Neutrophil (primary cell): ENCODE data around the gene NRG2.

Source experiments
- H3K27ac ChIP-seq: fragments of 200-600 bp; sonication (generic); 2 replicates; pipeline ENCODE4 v1.5.1; 2016; ENCODE audit warnings: mild to moderate bottlenecking, moderate library complexity
- H3K27me3 ChIP-seq: fragments of 200-600 bp; sonication (generic); 2 replicates; pipeline ENCODE4 v1.6.0; 2016; ENCODE audit warnings: mild to moderate bottlenecking
- H3K36me3 ChIP-seq: fragments of 200-600 bp; sonication (generic); 2 replicates; pipeline ENCODE4 v1.5.1; 2017
- H3K4me1 ChIP-seq, 2 experiments: fragments of 200-600 bp in 1 of 2; sonication (generic) in 1 of 2; 1 replicate in 1 of 2; 2 replicates in 1 of 2; pipeline versions ENCODE4 v1.5.1 to v1.6.1; 2013 to 2016; ENCODE audit warnings: low read depth in 1 of 2, low read length in 1 of 2, mild to moderate bottlenecking in 1 of 2, moderate library complexity in 1 of 2; ENCODE audit not compliant: control insufficient read depth in 1 of 2, insufficient read depth in 1 of 2
- H3K4me3 ChIP-seq, 2 experiments: fragments of 200-600 bp in 1 of 2; sonication (generic) in 1 of 2; 1 replicate in 1 of 2; 2 replicates in 1 of 2; pipeline ENCODE4 v1.5.1; 2013 to 2016; ENCODE audit warnings: low read depth in 1 of 2, low read length in 1 of 2, mild to moderate bottlenecking in 1 of 2, moderate library complexity in 1 of 2
- H3K9me3 ChIP-seq: fragments of 200-600 bp; sonication (generic); 2 replicates; pipeline ENCODE4 v1.5.1; 2016
- TF ChIP-seq, protein P1 (sequence below): fragments of 200-600 bp; sonication (generic); IDR thresholded peaks from 2 replicates; pipeline ENCODE4 v1.5.1; 2016; ENCODE audit warnings: antibody characterized with exemption

NRG2 gene

DNA sequence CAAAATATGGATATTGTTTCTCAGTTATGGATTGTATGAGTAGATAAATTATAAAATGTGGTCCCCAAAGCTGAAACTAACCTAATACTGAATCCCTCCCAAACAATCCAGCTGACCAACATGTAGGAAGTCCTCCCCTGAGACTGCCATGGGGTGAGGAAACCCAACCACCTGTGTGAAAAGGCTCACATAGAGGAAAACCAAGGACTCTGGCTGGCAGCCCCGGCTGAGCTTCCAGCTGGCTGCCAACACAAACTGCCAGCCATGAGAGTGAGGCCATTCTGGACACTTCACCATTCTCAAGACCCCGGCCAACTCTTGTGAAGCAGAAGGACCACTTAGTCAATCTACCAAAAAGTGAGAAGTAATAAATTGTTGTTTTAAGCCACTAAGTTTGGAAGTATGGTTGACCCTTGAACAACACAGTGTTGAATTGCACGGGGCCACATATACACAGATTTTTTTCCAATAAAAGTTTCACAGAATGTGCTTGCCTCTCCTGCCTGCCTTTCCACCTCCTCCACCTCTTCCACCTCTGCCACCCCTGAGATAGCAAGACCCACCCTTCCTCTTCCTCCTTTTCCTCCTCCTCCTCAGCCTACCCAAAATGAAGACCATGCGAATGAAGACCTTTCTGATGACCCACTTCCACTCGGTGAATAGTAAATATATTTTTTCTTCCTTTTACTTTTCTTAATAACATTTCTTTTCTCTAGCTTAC, 15.3 kb upstream of the NRG2 start:
- no peak overlapping the region for H3K4me3 ChIP-seq
- H3K27me3 ChIP-seq, result peaks cover 98% of the 10 kb centered on the region
- H3K36me3 ChIP-seq, result no peaks in the 10 kb centered on the region
- no peaks in the 10 kb centered on the region for H3K4me1 ChIP-seq
- TF ChIP-seq, protein P1, sequence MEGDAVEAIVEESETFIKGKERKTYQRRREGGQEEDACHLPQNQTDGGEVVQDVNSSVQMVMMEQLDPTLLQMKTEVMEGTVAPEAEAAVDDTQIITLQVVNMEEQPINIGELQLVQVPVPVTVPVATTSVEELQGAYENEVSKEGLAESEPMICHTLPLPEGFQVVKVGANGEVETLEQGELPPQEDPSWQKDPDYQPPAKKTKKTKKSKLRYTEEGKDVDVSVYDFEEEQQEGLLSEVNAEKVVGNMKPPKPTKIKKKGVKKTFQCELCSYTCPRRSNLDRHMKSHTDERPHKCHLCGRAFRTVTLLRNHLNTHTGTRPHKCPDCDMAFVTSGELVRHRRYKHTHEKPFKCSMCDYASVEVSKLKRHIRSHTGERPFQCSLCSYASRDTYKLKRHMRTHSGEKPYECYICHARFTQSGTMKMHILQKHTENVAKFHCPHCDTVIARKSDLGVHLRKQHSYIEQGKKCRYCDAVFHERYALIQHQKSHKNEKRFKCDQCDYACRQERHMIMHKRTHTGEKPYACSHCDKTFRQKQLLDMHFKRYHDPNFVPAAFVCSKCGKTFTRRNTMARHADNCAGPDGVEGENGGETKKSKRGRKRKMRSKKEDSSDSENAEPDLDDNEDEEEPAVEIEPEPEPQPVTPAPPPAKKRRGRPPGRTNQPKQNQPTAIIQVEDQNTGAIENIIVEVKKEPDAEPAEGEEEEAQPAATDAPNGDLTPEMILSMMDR, result no peak
- H3K27ac ChIP-seq, result no peak overlapping the region
- no peaks in the 10 kb centered on the region for H3K9me3 ChIP-seq

DNA sequence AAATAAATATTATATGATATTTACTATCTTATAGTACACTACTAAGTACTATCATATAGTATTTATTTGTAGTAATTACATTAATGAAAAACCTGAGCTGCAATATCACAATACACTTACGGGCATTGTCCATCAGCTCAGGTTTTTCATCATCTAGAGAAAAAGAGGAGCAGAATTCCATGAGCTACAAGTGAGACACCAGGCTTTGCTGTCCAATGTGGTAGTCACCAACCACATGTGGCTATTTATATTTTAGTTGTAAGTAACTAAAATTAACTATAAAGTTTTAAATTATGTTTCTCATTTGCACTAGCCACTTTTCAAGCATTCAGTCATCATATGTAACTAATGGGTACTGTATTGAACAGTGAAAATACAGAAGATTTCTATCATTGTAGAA, 13.8 kb upstream of the NRG2 start:
- Histone ChIP-seq H3K4me1 (no peaks in the 10 kb centered on the region), H3K27ac (no peak overlapping the region), H3K4me3 (no peak overlapping the region), H3K27me3 (peaks cover 98% of the 10 kb centered on the region), H3K9me3 (no peaks in the 10 kb centered on the region), H3K36me3 (no peaks in the 10 kb centered on the region)
- TF ChIP-seq, protein P1, result no peak

DNA sequence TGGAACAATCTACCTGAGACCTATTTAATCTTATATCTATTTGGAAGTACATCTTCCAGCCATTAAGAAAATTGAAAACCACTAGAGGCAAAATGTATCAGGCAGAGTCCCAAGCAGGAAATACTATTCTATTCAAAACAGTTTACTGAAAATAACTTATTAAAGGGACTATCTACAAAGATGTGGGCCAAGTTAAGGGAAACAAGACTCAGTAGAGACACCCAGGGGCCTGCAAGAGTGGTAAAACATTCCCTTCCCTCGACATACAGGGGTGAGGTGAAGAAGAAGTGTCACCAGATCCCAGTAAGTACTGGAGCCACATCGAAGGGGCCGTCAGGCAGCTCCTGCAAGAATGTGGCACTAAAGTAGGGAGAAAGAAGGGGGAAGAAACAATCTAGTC, 12.1 kb upstream of the NRG2 start:
- Histone ChIP-seq H3K36me3 (no peaks in the 10 kb centered on the region), H3K9me3 (no peaks in the 10 kb centered on the region), H3K4me1 (no peaks in the 10 kb centered on the region), H3K27me3 (peaks cover 99% of the 10 kb centered on the region), H3K27ac (no peak overlapping the region), H3K4me3 (no peak overlapping the region)
- TF ChIP-seq, protein P1, result no peak

DNA sequence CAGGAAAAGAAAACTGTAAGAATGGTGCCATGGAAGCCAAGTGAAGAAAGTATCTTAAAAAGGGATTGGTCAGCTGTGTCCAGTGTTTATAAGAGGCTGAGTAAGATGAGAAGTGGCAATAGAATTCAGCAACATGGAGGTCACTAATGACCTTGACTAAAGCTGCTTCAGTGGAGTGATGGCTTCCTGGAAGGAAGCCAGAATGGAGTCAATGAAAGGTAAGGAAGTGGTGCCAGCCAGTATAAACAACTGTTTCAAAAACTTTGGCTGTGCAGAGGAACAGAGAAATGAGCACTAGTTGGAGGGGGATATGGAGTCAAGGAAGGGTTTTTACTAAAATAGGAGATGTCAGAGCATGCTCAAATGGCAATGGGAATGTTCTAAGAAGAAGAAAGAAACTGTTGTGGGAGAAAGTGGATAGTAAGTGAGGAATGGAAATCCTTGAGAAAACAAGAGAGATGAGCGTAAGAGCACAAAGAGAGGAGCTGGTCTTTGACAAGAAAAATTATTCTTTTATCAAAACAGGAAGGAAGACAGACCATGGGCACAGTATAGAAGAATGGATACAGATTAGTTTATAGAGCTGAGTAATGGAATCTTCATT, 11.1 kb upstream of the NRG2 start:
- H3K9me3 ChIP-seq, result no peaks in the 10 kb centered on the region

DNA sequence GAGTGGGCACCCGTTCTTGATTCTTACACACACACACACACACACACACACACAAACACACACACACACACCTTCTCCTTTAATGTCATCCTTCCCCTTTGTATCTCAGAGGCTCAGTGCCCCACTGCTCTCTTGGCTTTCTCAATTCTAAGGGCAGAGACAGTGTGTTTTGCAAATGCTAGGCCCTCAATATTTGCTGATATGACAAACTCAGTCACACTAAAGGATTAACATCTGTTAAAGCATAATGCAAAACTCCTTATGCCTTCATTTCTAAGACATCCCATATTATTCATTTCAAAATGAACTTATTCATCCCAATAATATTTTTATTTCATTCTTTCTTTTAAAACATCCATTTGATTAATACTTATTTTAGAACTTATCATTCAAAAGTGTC, 8.9 kb upstream of the NRG2 start:
- H3K27ac ChIP-seq, result no peak overlapping the region
- no peaks in the 10 kb centered on the region for H3K9me3 ChIP-seq
- no peak overlapping the region for H3K4me3 ChIP-seq
- H3K27me3 ChIP-seq, result peaks cover 100% of the 10 kb centered on the region
- no peaks in the 10 kb centered on the region for H3K4me1 ChIP-seq
- no peaks in the 10 kb centered on the region for H3K36me3 ChIP-seq
- TF ChIP-seq, protein P1, result no peak

More for the DNA sequence above, 11.1 kb upstream of the NRG2 start:
- TF ChIP-seq, protein P1, result no peak
- Histone ChIP-seq H3K27ac (no peak overlapping the region), H3K4me1 (no peaks in the 10 kb centered on the region), H3K27me3 (peaks cover 100% of the 10 kb centered on the region), H3K36me3 (no peaks in the 10 kb centered on the region), H3K4me3 (no peak overlapping the region)
